ENCODE measurements around the gene DDC. TPM values are rescaled to one million over a fixed set of nuclear protein-coding genes. Genes with fewer than 3 reads are reported as not detected.

DDC gene
- total and polyA plus RNA-seq, 2 donors (not counting 1 experiment from before 2014, with no cell fraction given), result not detected

DNA sequence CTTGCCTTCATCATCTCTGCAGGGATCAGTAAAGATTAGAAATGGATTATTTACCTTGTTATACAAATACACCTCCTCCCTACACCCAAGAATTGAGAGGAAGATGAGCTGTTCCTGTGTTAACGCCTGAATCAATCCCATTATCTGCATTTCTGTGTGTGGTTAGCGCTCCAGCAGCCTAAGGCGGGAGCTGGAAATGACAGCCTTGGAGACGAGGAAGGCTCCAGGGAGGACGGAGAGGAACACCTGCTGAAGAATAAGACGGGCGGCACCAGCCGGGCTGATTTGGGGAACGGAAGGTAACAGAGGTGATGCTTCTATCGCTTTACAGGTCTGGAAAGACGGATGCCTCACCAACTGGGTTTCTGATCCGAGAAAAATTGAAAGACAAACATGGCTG lies 34.2 kb upstream of the DDC start:
- Mint-ChIP-seq H3K4me1 (no peaks in the 10 kb centered on the region), H3K27ac (no peak overlapping the region), H3K27me3 (peaks cover 15% of the 10 kb centered on the region), H3K9me3 (ENCODE audit: insufficient read depth) (no peaks in the 10 kb centered on the region), H3K4me3 (no peak overlapping the region)
- Histone ChIP-seq H3K27ac (ENCODE audit: low read length in 2 of 2) (no peak overlapping the region), H2AFZ (ENCODE audit: insufficient read depth, low read depth, low read length, poor library complexity, severe bottlenecking) (no peak overlapping the region), H3K79me2 (ENCODE audit: control insufficient read depth, insufficient read depth, low read length) (no peaks in the 10 kb centered on the region), H3K9ac (ENCODE audit: low read length) (no peak overlapping the region), H3K4me2 (replicated peaks; ENCODE audit: low read depth, low read length, poor library complexity, severe bottlenecking) (no peak overlapping the region), H3K4me3 (ENCODE audit: control extremely low read depth in 1 of 5, extremely low read depth in 1 of 5, insufficient read depth in 1 of 5, low read depth in 2 of 5, low read length in 4 of 5) (no peak overlapping the region), H3K9me3 (ENCODE audit: control extremely low read depth in 1 of 3, control insufficient read depth in 2 of 3, insufficient read depth in 1 of 3, low read length in 2 of 3) (peaks cover 0 to 2% (median 0%) of the 10 kb centered on the region in 3 donors), H3K27me3 (replicated peaks in 1 of 4; ENCODE audit: control extremely low read depth in 1 of 4, control insufficient read depth in 3 of 4, insufficient read depth in 4 of 4, low read length in 3 of 4) (no peaks in the 10 kb centered on the region), H3K4me1 (ENCODE audit: control insufficient read depth in 2 of 2, insufficient read depth in 2 of 2, low read length in 2 of 2) (no peaks in the 10 kb centered on the region), H3K36me3 (replicated peaks in 1 of 2; ENCODE audit: control extremely low read depth in 1 of 2, control insufficient read depth in 1 of 2, extremely low read depth in 1 of 2, insufficient read depth in 2 of 2, low read length in 1 of 2) (no peaks in the 10 kb centered on the region), H4K20me1 (ENCODE audit: control insufficient read depth, insufficient read depth, low read length, poor library complexity, severe bottlenecking) (no peaks in the 10 kb centered on the region)
- ATAC-seq (ENCODE audit: low read depth) (no peak), DNase-seq (no peak)
- no peak for TF ChIP-seq EZH2 (IDR thresholded peaks at IDR 0.05; ENCODE audit: borderline replicate concordance, insufficient read depth, low read depth, low read length, poor library complexity, severe bottlenecking)
- TF ChIP-seq, protein P1, sequence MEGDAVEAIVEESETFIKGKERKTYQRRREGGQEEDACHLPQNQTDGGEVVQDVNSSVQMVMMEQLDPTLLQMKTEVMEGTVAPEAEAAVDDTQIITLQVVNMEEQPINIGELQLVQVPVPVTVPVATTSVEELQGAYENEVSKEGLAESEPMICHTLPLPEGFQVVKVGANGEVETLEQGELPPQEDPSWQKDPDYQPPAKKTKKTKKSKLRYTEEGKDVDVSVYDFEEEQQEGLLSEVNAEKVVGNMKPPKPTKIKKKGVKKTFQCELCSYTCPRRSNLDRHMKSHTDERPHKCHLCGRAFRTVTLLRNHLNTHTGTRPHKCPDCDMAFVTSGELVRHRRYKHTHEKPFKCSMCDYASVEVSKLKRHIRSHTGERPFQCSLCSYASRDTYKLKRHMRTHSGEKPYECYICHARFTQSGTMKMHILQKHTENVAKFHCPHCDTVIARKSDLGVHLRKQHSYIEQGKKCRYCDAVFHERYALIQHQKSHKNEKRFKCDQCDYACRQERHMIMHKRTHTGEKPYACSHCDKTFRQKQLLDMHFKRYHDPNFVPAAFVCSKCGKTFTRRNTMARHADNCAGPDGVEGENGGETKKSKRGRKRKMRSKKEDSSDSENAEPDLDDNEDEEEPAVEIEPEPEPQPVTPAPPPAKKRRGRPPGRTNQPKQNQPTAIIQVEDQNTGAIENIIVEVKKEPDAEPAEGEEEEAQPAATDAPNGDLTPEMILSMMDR (IDR thresholded peaks at IDR 0.05), result no peak
- 95% methylated on average over 12 of the region's 12 CpGs for WGBS (ENCODE audit: insufficient coverage)
- ChIA-PET POLR2A (no interaction called here), CTCF (no interaction called here)
- intact Hi-C loops (cut with micrococcal nuclease), result no loop called here

DNA sequence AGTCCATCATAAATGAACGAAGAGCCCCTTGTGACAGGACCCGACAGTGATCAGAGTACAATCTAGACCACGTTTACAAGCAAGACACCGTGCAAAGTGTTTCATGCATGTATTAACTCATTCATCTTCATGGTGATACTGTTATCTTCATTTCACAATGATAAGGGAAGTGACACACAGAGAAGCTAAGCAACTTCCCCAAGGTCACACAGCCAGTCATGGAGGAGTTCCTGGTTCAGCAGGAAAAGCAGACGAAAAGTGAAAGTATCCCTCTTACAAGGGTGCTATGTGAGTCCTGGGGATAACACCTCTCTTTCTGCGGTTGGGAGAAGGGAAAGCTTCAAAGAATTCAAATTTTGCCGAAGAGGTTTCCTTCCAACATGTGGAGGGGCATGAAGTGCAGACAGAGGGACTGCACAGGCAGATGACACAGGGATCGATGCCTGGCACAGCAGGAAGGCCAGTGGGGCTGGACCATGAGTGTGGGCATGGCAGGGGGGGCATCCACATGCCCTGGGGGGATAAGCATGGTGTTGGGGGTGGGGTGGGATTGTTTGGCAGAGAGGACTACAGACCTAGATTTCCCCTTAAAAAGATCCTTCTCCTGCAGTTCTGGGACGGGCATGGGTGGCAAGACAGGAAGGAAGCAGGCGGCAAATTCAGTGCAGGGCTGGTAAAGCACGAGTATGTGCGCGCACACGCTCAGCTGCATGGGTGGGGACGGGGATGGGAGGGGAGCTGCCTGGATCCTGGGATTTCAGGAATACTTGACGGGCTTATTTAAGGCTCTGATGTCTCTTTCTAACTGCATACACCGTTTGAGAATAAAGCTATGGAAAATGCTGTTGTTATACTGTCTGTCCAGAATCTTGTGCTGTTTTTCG lies 33.5 kb upstream of the DDC start:
- DNase-seq, result no peak
- H3K27me3 ChIP-seq (replicated peaks in 1 of 4; ENCODE audit: control extremely low read depth in 1 of 4, control insufficient read depth in 3 of 4, insufficient read depth in 4 of 4, low read length in 3 of 4), result no peaks in the 10 kb centered on the region
- no peaks in the 10 kb centered on the region for H4K20me1 ChIP-seq (ENCODE audit: control insufficient read depth, insufficient read depth, low read length, poor library complexity, severe bottlenecking)
- no peak for TF ChIP-seq EZH2 (IDR thresholded peaks at IDR 0.05; ENCODE audit: borderline replicate concordance, insufficient read depth, low read depth, low read length, poor library complexity, severe bottlenecking)
- TF ChIP-seq, protein P1 (IDR thresholded peaks at IDR 0.05), result no peak
- Mint-ChIP-seq H3K4me3 (no peak overlapping the region), H3K27me3 (peaks cover 16% of the 10 kb centered on the region), H3K9me3 (ENCODE audit: insufficient read depth) (no peaks in the 10 kb centered on the region), H3K4me1 (no peaks in the 10 kb centered on the region), H3K27ac (no peak overlapping the region)
- H3K4me1 ChIP-seq (ENCODE audit: control insufficient read depth in 2 of 2, insufficient read depth in 2 of 2, low read length in 2 of 2), result no peaks in the 10 kb centered on the region
- ATAC-seq (ENCODE audit: low read depth), result no peak
- no peaks in the 10 kb centered on the region for H3K79me2 ChIP-seq (ENCODE audit: control insufficient read depth, insufficient read depth, low read length)
- H3K9me3 ChIP-seq (ENCODE audit: control extremely low read depth in 1 of 3, control insufficient read depth in 2 of 3, insufficient read depth in 1 of 3, low read length in 2 of 3), result peaks cover 0 to 2% (median 0%) of the 10 kb centered on the region in 3 donors
- CTCF ChIA-PET, result no interaction called here
- H3K36me3 ChIP-seq (replicated peaks in 1 of 2; ENCODE audit: control extremely low read depth in 1 of 2, control insufficient read depth in 1 of 2, extremely low read depth in 1 of 2, insufficient read depth in 2 of 2, low read length in 1 of 2), result no peaks in the 10 kb centered on the region
- intact Hi-C loops (cut with micrococcal nuclease), result no loop called here
- H3K27ac ChIP-seq (ENCODE audit: low read length in 2 of 2), result no peak overlapping the region
- WGBS (ENCODE audit: insufficient coverage), result 87% methylated on average over 13 of the region's 18 CpGs
- H2AFZ ChIP-seq (ENCODE audit: insufficient read depth, low read depth, low read length, poor library complexity, severe bottlenecking), result no peak overlapping the region
- POLR2A ChIA-PET, result no interaction called here
- H3K4me2 ChIP-seq (replicated peaks; ENCODE audit: low read depth, low read length, poor library complexity, severe bottlenecking), result no peak overlapping the region
- no peak overlapping the region for H3K9ac ChIP-seq (ENCODE audit: low read length)
- H3K4me3 ChIP-seq (ENCODE audit: control extremely low read depth in 1 of 5, extremely low read depth in 1 of 5, insufficient read depth in 1 of 5, low read depth in 2 of 5, low read length in 4 of 5), result no peak overlapping the region
